HG03139 (cell line): Measurements from ENCODE around the gene RPL28.

ENCODE experiments used
- ATAC-seq: cut with Tn5 transposase; IDR thresholded peaks from one replicate; pipeline ENCODE4 v1.9.1; 2021; ENCODE audit not compliant: unreplicated experiment

RPL28 gene

DNA sequence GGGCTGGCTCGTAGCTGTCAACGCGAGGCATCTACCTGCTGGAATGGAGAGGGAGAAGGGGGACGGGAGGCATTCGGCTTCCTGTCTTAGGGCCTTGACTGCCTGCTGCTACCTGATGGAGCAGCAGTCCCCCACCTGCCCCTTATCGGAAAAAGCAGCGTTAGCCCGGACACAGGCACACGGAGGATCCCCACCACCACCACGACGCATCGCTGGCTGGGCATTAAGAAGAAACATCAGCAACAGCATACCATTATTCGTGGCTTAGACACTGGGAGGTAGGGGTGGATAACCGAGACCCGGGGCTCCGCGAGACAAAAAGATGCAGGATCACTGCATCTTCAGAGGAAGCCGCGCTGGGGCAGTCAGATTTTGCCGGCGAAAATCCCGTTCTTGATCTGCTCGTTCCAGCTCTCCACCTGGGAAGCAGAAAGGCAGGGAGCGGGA is 32.4 kb upstream of the RPL28 start:
- no peak for ATAC-seq

DNA sequence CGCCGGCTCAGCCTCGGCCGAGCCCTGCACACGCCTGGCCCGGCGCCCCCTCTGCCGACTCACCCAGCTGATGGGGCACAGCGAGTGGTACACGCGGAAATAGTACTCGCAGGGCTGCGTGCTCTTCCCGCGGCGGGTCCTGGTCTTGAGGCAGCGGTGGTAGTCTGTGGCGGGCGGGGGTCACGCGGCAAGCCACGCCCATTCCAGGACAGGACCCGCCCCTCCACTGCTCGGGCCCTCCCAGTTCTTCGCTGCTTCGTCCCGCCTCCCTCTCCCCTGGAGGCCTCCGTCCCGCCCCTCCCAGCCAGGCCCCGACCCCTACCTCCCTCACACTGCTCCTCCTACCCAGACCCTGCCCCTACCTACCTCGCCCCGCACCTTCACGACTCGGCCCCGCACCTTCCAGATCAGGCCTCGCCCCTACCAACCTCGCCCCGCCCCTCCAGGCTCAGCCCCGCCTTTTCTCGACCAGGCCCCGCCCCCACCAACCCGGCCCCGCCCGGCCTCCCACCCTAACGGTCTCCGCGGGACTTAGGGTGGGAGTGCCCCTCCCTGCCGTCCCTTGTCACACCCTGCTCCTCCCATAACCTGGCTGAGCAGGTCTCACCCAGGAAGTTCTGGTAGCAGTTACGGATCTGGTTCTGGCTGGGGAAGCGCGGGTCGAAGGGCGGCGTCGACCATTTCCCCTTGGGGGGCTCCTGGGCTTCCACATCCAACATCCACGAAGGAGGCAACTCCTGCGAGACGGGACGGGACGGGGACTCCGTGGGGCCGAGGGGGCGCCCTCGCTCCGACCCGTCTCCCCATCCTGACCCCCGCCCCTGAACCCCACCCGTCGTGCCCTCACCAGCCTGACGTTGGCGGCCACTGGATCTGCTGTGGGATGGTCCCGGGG is 31.7 kb upstream of the RPL28 start:
- no peak for ATAC-seq

DNA sequence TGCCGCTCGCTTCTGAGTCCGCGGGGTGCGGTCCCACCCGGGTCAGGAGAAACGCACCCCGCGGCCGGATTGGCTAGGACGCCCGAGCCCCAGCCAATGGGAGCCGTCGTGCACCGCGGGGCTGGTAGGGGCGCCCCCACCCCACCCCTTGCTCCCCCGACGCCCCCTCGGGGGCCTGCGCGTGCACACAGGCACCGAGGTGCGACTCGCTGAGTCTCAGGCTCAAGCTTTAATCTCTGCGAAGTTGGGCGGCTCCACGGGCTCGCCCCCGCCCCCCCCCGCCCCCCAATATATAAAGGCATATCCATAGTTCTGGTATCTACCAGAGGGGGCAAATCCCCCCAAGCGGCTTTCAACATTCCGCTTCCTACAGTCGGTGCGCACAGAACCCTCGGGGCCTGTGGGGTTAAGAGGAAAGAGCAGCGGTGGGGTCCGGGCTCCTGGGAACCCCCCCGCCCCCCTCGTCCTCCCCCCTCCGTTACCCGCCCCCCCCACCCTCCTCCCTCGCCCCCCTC is 31.0 kb upstream of the RPL28 start, which contains the start of gene COX6B2:
COX6B2 (minus strand) TSS at position 22 of the 515 bp plus-strand sequence. CDS start 198 bp downstream, outside the sequence.
- ATAC-seq, result no peak

DNA sequence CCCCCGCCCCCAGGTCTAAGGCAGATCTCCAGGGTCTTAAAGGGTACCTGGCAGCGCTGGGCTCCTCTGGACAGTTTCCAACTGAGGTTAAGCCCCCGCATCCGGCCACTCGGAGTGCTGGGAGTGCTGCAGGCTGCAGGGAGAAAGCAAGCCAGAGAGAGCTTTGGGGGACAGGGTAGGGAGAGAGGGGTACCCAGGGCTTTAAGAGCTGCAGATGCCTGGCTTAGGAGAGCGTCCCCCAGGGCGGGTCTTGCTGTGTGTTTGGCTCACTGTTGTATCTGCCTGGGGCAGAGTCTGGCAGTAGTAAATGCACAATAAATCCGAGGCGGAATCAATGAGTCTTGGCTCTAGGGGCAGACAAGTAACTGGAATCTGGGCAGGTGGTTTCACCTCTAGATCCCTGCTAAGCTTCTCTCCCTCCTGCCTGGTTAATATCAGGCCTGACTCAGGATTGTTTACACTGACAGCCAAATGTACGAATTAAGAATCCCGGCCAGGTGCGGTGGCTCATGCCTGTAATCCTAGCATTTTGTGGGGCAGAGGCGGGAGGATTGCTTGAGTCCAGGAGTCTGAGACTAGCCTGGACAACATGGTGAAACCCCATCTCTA is 30.4 kb upstream of the RPL28 start:
- ATAC-seq, result no peak

DNA sequence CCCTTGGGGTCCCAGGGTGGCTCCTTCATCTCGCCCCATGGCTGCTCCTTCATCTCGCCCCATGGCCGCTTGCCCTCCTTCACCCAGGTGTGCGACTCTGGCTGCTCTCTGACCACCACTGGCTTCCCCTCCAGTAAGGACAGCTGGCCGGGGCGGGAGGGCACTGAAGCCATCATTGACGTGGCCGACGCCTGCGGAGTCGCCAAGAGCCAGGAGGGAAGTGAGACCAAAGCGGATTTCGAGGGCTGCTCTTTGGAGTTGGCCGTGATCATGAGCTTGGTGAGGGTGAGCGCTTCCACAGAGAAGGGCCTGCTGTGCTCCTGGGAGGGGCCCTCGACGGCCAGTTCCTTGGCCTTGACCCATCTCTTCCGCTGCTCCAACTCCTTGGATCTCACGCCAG is 27.2 kb upstream of the RPL28 start:
- no peak for ATAC-seq

DNA sequence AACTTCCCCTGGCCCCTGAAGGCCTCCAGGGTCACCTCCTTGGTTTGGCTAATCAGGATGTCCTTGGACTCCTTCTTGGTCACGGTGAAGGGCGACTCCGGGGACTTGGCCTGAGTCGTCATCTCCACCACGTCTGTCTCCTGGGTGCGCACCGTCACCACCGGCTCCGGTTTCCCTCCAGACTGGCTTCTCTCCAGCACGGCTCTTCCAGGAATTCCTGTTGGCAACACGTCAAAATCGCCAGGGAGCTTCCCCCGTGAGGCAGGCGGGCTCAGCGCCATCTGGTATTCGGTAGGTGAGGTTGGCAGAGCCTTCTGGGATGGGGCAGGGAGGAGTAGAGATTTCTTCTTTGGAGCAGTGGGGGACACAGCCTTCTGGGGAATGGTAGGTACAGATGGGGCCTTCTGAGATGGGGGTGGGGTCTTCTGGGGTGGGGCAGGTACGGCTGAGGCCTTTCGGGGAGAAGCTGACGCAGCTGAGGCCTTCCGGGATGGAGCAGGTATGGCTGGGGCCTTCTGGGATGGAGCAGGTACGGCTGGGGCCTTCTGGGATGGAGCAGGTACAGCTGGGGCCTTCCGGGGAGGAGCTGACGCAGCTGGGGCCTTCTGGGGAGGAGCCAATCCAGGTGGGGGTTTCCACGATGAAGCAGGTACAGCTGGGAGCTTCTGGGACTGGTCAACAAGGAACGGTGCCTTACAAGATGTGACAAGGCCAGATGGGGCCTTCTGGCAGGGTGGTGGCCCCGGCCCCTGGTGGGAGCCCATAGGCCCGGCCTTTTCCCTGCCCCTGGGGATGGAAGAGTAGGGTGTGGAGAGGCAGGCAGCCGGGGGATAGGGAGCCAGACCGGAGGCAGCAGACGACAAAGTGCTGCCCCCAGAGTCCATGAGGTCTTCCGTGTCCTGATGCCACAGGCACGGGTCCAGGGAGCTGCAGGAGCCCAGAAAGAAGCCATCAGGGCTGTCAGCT is 26.5 kb upstream of the RPL28 start:
- no peak for ATAC-seq

DNA sequence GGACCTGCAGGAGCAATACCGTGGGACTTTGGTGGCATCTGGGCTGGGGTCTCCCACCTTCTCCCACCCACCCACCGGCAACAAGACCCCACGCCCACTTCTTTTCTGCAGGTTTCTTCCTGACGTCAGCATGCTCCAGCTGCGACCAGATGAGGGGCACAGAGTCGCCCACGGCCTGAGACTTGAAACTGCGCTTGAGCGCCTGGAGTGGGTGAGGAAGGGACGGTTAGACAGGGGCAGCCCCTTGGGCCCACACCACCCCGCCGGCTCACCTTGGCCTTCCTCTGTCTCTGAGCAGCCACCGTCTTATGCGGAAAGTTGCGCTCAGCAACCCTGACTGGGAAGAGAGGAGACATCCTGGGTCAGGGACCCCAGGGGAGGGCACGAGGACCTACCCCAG is 24.8 kb upstream of the RPL28 start:
- no peak for ATAC-seq

DNA sequence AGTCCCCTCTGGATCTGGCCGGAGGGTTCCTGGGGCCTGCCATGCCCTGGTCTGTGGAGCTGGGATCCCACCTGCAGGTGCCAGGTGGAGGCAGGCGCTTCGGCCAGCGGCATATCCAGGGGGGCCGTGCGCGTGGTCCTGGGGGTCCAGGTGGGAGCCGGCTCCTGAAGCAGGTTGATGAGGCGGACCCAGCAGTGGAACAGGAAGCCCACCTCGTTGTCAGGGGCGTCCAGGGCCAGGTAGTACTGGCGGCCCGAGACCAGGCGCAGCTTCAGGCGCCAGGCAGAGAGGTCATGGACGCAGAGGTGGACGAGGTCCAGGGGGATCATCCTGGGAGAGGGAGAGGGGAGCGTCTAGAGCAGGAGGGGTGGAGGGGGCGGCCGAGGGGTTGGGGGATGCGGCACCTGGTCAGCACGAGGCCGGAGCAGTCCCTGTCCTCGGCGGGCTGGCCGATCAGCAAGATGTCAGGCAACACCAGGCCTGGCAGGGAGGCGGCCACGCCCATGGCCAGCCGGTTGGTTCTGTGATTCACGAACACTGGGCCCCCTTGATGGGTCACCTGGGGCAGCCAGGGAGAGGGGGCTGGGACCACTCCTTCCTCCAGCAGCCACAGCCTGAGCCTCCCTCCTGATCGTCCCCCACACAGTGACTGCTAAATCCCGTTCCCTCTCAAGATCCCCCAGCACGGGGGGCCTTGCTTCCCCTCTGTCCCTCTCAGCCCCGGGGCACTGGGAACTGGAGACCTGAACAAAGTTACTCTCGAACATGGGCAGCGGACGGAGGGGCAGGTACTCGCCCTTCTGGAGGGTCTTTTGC is 23.4 kb upstream of the RPL28 start:
- no peak for ATAC-seq

DNA sequence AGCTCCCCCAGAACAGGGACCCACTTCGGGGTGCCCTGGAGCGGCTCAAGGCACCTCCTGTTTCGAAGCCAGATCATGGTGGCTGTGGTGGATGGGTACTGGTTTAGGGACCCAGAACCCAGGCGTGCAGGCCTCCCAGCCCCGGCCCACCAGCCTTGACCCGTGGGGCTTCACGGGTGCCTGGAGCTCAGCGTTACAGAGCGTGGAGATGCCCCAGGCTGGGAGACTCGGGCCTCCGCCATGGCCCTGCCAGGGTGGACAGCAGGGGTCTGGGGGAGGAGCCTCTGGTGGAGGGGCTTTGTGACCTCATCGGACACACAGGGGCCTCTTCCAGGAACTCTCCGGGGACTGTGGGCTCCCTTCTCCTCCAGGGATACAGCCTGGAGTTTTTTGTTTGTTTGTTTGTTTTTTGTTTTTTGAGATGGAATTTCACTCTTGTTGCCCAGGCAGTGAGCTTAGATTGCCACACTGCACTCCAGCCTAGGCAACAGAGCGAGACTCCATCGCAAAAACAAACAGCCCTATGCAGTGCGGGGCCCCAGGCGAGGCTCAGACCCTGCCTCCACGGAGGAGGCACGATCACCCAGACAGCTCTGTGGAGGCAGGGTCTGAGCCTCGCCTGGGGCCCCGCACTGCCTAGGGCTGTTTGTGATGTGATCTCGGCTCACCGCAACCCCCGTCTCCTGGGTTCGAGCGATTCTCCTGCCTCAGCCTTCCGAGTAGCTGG is 22.6 kb upstream of the RPL28 start, which contains the start of gene GARIN5B:
GARIN5B (minus strand) TSS at position 271 of the 727 bp plus-strand sequence; CDS start at position 77, 194 bp downstream.
- ATAC-seq, result no peak

DNA sequence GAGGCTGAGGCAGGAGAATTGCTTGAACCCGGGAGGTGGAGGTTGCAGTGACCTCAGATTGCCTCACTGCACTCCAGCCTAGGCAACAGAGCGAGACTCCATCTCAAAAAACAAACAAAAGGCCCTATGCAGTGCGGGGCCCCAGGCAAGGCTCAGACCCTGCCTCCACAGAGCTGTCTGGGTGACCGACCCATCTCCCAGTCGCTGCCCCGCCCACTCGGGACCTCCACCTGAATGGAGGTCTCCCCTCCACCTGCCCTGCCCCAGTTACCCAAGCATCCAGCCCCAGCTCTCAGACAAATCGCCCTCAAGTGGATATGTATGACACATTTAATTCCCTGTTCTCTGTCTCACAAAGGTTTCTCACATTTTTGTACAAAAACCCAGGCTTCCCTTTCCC is 20.5 kb upstream of the RPL28 start:
- ATAC-seq, result no peak

DNA sequence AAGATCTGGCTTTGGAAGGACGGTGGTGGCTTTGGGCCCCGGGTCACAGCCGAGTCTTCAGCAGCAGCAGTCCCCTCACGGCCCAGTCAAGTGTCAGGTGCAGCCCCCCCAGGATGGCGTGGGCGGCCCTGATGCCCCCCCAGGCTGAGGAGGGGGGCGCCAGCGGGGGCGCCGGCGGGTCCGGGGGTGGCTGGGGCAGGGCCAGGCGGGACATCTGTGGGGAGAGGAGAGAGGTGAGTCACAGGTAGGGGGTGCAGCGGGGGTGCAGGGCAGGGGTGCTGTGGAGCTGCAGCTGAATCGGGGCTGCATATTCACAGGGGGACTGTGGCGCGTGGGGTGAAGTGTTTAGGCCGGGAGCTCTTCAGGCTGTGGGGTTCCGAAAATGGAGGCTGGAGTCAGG is 19.8 kb upstream of the RPL28 start:
- no peak for ATAC-seq

DNA sequence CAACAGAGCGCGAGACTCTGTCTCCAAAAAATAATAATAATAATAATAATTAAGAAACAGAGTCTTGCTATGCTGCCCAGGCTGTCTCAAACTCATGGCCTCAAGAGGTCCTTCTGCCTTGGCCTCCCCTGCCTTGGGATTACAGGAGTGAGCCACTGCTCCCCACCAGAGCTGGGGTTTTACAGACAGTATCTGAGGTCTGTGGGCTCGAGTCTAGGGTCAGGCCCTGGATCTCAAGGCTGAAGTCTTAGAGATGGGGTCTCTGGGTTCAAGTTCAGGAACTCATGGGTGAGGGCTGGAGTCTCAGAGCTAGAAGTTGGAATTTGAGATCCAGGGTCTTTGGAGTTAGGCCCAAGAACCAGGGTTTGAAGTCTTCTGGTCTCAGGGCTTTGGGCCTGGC is 18.9 kb upstream of the RPL28 start:
- no peak for ATAC-seq

DNA sequence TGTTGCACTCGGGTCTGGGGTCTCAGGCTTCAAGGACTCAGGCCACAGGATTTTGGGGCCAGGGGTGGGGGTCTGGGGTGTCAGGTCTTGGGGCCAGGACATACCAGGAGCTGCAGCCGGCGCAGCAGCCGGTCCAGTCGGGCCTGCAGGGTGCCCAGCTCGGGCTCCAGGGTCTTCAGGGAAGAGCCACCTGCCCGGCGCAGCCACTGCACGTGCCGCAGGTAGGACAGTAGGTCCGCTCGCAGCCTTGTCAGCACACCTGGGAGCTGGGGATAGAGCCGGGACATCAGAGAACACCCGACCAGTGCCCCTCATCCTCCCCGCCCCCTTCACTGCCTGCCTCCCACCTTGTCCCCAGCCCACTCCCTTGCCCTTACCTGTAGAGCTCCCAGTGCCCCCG is 17.6 kb upstream of the RPL28 start:
- no peak for ATAC-seq

DNA sequence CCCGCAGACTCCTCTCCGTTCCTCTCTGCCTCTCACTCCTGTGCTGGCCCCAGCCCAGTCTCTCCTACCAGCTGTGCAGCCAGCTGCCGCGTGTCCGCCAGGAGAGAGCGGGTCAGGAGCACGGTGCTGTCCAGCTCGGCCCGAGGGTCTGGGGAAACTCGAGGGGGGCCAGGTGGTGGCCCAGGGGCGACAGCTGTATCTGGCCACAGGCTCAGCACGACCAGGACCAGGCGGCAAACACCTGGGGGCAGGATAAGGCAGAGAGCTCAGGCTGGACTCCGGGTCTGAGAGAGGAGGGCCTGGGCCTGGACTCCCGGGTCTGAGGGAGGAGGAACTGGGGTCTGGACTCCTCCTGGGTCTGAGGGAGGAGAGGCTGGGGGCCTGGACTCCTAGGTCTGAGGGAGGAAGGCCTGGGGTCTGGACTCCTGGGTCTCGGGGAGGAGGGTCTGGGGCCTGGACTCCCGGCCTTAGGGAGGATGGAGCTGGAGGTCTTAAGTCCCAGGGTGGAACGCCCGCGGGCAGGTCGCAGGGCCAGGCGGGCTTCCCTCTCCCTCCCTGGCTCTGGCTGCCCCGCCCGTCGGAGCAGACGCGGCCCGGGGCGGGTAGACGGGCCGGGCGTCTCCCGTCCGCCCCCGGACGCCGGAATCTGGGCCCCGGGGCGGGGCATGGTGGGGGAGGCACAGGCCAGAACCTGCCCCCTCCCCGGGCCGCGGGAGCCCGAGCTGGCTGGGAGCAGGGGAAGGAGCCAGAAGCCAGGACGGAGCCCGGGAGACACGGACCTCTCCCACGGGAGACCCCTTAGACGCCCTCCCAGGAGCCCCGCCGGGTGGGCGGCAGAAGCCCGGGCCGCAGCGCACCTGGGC is 16.8 kb upstream of the RPL28 start:
- ATAC-seq, result no peak

DNA sequence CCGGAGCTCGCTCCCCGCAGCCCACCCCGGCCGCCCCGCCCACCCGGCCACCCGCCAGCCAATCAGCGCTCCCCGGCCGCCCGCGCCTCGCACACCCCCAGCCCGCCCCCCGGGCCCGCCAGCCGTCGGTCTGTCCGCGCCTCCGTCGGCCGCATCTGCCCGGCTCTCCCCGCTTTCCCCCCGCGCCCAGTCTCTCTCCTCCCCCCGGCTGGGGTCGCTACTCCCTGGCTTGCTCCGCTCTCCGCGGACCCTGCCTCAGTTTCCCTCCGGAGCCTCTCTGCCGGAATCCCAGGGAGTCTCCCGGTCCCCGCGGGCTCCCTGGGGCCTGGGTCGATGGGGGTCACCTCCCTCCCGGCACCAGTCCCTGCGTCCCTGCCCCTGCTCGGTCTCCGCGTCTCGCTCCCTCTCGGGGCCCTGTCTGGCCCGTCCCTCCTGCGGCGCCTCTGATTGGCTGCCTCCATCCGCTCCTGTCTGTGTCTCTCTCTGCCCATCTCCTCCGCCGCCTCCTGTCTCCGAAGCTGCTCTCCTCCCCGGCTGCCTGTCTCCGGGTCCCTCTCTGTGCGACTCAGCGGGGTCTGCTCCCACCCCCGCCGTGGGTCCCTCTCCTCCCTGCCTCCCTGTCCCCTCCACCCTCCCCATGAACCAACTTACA is 16.0 kb upstream of the RPL28 start:
- ATAC-seq, result no peak

DNA sequence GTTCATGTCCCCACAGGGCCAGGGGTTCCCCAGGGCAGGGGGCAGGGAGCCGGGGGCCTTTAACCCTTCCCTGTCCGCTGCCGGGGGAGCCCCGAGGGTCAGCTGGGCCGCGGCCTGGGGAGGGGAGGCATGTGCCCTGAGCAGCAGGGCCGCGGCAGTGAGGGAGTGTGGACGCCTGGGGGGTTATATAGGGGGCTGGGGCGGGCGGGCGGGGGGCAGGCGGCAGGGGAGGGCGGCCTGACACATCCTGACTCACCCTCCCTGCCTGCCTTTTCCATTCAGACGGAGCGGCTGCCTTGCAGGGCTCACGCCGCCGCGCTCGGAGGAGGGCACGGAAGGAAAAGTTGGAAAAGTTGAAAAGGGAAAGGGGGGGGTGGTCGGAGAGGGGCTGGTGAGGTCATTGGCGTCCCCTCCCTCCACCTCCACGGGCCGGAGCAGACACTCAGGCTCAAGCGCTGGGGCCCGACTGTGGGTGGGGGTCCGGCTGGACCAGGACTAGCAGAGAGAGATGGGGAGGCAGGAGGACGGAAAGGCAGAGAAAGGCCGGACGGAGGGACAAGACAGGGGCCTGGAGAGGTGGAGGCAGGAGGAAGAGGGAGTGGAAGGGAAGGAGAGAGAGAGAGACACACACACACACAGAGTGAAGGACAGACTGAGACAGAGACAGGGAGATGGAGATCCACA is 15.3 kb upstream of the RPL28 start, which contains the start of gene IL11:
IL11 (minus strand) TSS at position 159 of the 684 bp plus-strand sequence; CDS start at position 6, 153 bp downstream.
- ATAC-seq, result no peak
